H9 (cell line): Measurements from ENCODE around the gene MISP3. TPM values are rescaled to one million over a fixed set of nuclear protein-coding genes. Genes with fewer than 3 reads are reported as not detected.

ENCODE experiments used
- DNase-seq: peaks from one replicate; pipeline ENCODE4 v3.0.0-alpha.2; 2017
- H2AFZ ChIP-seq: one replicate; pipeline ENCODE4 v1.6.1; 2013; ENCODE audit warnings: mild to moderate bottlenecking, low read length, control low read depth, moderate library complexity
- H2AK5ac ChIP-seq: 2 replicates; pipeline ENCODE4 v1.6.1; 2013; ENCODE audit warnings: low read length, control low read depth, mixed read lengths; ENCODE audit not compliant: insufficient read length
- H2BK120ac ChIP-seq: one replicate; pipeline ENCODE4 v1.6.1; 2013; ENCODE audit warnings: low read depth, mild to moderate bottlenecking, low read length, control low read depth, inconsistent platforms; ENCODE audit not compliant: poor library complexity, severe bottlenecking
- H2BK12ac ChIP-seq: 2 replicates; pipeline ENCODE4 v1.6.1; 2013; ENCODE audit warnings: low read length, control low read depth, mixed read lengths, low read depth; ENCODE audit not compliant: insufficient read length
- H2BK15ac ChIP-seq: 2 replicates; pipeline ENCODE4 v1.6.1; 2013; ENCODE audit warnings: low read depth, low read length, control low read depth
- H2BK20ac ChIP-seq: one replicate; pipeline ENCODE4 v1.6.1; 2013; ENCODE audit warnings: low read depth, mild to moderate bottlenecking, low read length, control low read depth, inconsistent platforms; ENCODE audit not compliant: poor library complexity, severe bottlenecking
- H2BK5ac ChIP-seq: 2 replicates; pipeline ENCODE4 v1.6.1; 2013; ENCODE audit warnings: low read length, control low read depth, mixed read lengths; ENCODE audit not compliant: insufficient read length
- H3K14ac ChIP-seq: 2 replicates; pipeline ENCODE4 v1.6.1; 2013; ENCODE audit warnings: low read length, control low read depth; ENCODE audit not compliant: insufficient read depth
- H3K18ac ChIP-seq: 2 replicates; pipeline ENCODE4 v1.6.1; 2013; ENCODE audit warnings: low read depth, mild to moderate bottlenecking, mixed read lengths, low read length, control low read depth; ENCODE audit not compliant: insufficient read length
- H3K23ac ChIP-seq: 2 replicates; pipeline ENCODE4 v1.6.1; 2013; ENCODE audit warnings: low read length, control low read depth, mixed read lengths, low read depth; ENCODE audit not compliant: insufficient read length
- H3K23me2 ChIP-seq: 2 replicates; pipeline ENCODE4 v1.6.1; 2013; ENCODE audit warnings: low read depth, mild to moderate bottlenecking, mixed read lengths, low read length, control low read depth; ENCODE audit not compliant: insufficient read length, poor library complexity, severe bottlenecking
- H3K27ac ChIP-seq: 2 replicates; pipeline ENCODE4 v1.5.1; 2013; ENCODE audit warnings: low read length, control low read depth, mixed read lengths, low read depth; ENCODE audit not compliant: insufficient read length
- H3K27me3 ChIP-seq: 2 replicates; pipeline ENCODE4 v1.6.1; 2013; ENCODE audit warnings: low read length, control low read depth, inconsistent platforms; ENCODE audit not compliant: insufficient read depth
- H3K4ac ChIP-seq: 2 replicates; pipeline ENCODE4 v1.6.1; 2013; ENCODE audit warnings: low read depth, mild to moderate bottlenecking, control low read depth, inconsistent platforms, low read length, moderate library complexity
- H3K4me1 ChIP-seq: 2 replicates; pipeline ENCODE4 v1.6.1; 2013; ENCODE audit warnings: low read length, control low read depth, inconsistent platforms; ENCODE audit not compliant: insufficient read depth
- H3K4me2 ChIP-seq: 2 replicates; pipeline ENCODE4 v1.6.1; 2013; ENCODE audit warnings: low read length, control low read depth, mixed read lengths; ENCODE audit not compliant: insufficient read length, insufficient read depth
- H3K56ac ChIP-seq: 2 replicates; pipeline ENCODE4 v1.6.1; 2013; ENCODE audit warnings: low read depth, mild to moderate bottlenecking, mixed read lengths, low read length, control low read depth; ENCODE audit not compliant: insufficient read length
- H3K79me1 ChIP-seq: 2 replicates; pipeline ENCODE4 v1.6.1; 2013; ENCODE audit warnings: low read depth, mild to moderate bottlenecking, moderate library complexity, low read length, control low read depth, inconsistent platforms; ENCODE audit not compliant: insufficient read depth, poor library complexity, severe bottlenecking
- H3K79me2 ChIP-seq: 2 replicates; pipeline ENCODE4 v1.6.1; 2013; ENCODE audit warnings: low read length, control low read depth, inconsistent platforms; ENCODE audit not compliant: insufficient read depth
- H3K9ac ChIP-seq: 2 replicates; pipeline ENCODE4 v1.6.1; 2013; ENCODE audit warnings: low read length, control low read depth, mixed read lengths; ENCODE audit not compliant: insufficient read length; ENCODE audit errors: extremely low read depth
- H3K9me3 ChIP-seq: one replicate; pipeline ENCODE4 v1.6.1; 2013; ENCODE audit warnings: low read depth, low read length, inconsistent platforms; ENCODE audit not compliant: control insufficient read depth
- H3T11ph ChIP-seq: one replicate; pipeline ENCODE4 v1.6.1; 2013; ENCODE audit warnings: mild to moderate bottlenecking, low read length, control low read depth, inconsistent platforms
- H4K20me1 ChIP-seq: one replicate; pipeline ENCODE4 v1.6.1; 2013; ENCODE audit not compliant: control insufficient read depth, insufficient read length, insufficient read depth
- H4K5ac ChIP-seq: 2 replicates; pipeline ENCODE4 v1.6.1; 2013; ENCODE audit warnings: low read depth, mild to moderate bottlenecking, mixed read lengths, low read length, control low read depth; ENCODE audit not compliant: insufficient read length
- H4K8ac ChIP-seq: replicated peaks from 2 replicates; pipeline ENCODE4 v1.6.1; 2013; ENCODE audit warnings: low read length, control low read depth, mixed read lengths, low read depth; ENCODE audit not compliant: insufficient read length
- H4K91ac ChIP-seq: 2 replicates; pipeline ENCODE4 v1.6.1; 2013; ENCODE audit warnings: low read depth, mild to moderate bottlenecking, moderate library complexity, mixed read lengths, low read length, control low read depth; ENCODE audit not compliant: insufficient read length
- H3K27ac Mint-ChIP-seq, 3 experiments: 2 replicates in 2 of 3; 3 replicates in 1 of 3; pipeline ENCODE4 v1.8.0; 2020 to 2021; ENCODE audit warnings: mixed read lengths in 3 of 3, mild to moderate bottlenecking in 1 of 3, moderate library complexity in 1 of 3
- H3K27me3 Mint-ChIP-seq: 2 replicates; pipeline ENCODE4 v1.8.0; 2021; ENCODE audit warnings: low read depth, mild to moderate bottlenecking, moderate library complexity, mixed read lengths
- H3K36me3 Mint-ChIP-seq, 3 experiments: 2 replicates in 2 of 3; 3 replicates in 1 of 3; pipeline ENCODE4 v1.8.0; 2020 to 2021; ENCODE audit warnings: low read depth in 3 of 3, mixed read lengths in 3 of 3; ENCODE audit not compliant: insufficient read depth in 1 of 3
- H3K4me1 Mint-ChIP-seq, 2 experiments: 2 replicates each; pipeline ENCODE4 v1.8.0; 2020; ENCODE audit warnings: mixed read lengths in 2 of 2
- H3K4me3 Mint-ChIP-seq, 2 experiments: 2 replicates in 1 of 2; 3 replicates in 1 of 2; pipeline ENCODE4 v1.8.0; 2020 to 2021; ENCODE audit warnings: mild to moderate bottlenecking in 2 of 2, mixed read lengths in 2 of 2, moderate library complexity in 1 of 2
- H3K9me3 Mint-ChIP-seq, 2 experiments: 2 replicates in 1 of 2; 3 replicates in 1 of 2; pipeline ENCODE4 v1.8.0; 2020; ENCODE audit warnings: mild to moderate bottlenecking in 2 of 2, mixed read lengths in 2 of 2, moderate library complexity in 1 of 2
- WGBS: extraction: QIAGEN DNeasy Blood & Tissue Kit; methylation state at CpG from one replicate; pipeline ENCODE4 v1.1.7; 2013; ENCODE audit warnings: missing lambda C conversion rate, low lambda C conversion rate, mixed read lengths; ENCODE audit not compliant: insufficient read length; ENCODE audit errors: extremely low coverage; 5-methylcytosine and 5-hydroxymethylcytosine counted together
- total RNA-seq: library from RNA; stranded (reverse); gene quantifications from 2 replicates; pipeline ENCODE4 v1.2.1, GENCODE V29; 2021
- TF ChIP-seq, protein P1 (sequence below): fragments of 200-600 bp; sonication (generic); conservative IDR thresholded peaks from 3 replicates; pipeline ENCODE4 v1.8.0; 2021; ENCODE audit warnings: antibody characterized with exemption, mild to moderate bottlenecking

Gene MISP3
- total RNA-seq, 1 experiment from 2014 or later: 0.26 TPM

DNA sequence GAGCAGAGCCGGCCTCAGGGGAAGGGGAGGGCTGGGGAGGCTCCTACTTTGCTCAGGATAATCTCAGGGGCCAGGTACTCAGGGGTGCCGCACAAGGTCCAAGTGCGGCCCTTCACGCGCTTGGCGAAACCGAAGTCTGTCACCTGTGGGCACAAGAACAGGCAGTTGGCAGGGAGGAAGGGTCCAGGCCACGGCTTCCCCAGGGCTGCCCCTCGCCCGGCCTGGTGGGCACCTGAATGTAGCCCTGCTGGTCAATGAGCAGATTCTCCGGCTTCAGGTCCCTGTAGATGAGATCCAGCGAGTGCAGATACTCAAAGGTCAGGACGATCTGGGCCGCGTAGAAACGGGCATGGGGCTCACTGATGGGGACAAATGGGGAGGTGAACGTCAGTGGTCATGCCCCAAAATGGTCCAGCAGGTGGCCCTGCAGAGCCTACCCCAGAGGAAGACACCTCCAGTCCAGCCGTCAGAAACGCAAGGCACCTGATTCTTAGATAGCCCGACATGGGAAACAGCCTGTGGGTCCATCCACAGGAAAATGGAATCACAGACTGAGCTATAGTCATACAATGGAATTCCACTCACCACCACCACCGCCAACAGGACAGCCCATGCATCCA lies 25.1 kb downstream of the MISP3 start:
- Histone ChIP-seq H3K23me2 (no peaks in the 10 kb centered on the region), H3K79me2 (no peaks in the 10 kb centered on the region), H3K4me1 (no peaks in the 10 kb centered on the region), H3K56ac (no peak overlapping the region), H2BK120ac (no peak overlapping the region), H3K23ac (no peak overlapping the region), H2BK20ac (no peak overlapping the region), H2BK12ac (no peak overlapping the region), H2AK5ac (no peak overlapping the region), H2AFZ (no peak overlapping the region), H3T11ph (no peak overlapping the region), H3K9ac (no peak overlapping the region), H4K8ac (no peak overlapping the region), H4K5ac (no peak overlapping the region), H2BK5ac (no peak overlapping the region), H3K79me1 (no peaks in the 10 kb centered on the region), H3K27ac (no peak overlapping the region), H3K18ac (no peak overlapping the region), H2BK15ac (no peak overlapping the region), H3K9me3 (peaks cover 6% of the 10 kb centered on the region), H3K4ac (no peak overlapping the region), H4K20me1 (no peaks in the 10 kb centered on the region), H4K91ac (no peak overlapping the region), H3K4me2 (no peak overlapping the region), H3K14ac (no peak overlapping the region), H3K27me3 (no peaks in the 10 kb centered on the region)
- H3K9me3 Mint-ChIP-seq: peaks cover 13 to 15% of the 10 kb centered on the region in 2 experiments
- WGBS: no CpG with 5 or more reads among the region's 21 CpGs
- H3K4me1 Mint-ChIP-seq: no peaks in the 10 kb centered on the region
- no peak overlapping the region for H3K27ac Mint-ChIP-seq
- no peak overlapping the region for H3K4me3 Mint-ChIP-seq
- H3K27me3 Mint-ChIP-seq: peaks cover 16% of the 10 kb centered on the region
- TF ChIP-seq, protein P1, sequence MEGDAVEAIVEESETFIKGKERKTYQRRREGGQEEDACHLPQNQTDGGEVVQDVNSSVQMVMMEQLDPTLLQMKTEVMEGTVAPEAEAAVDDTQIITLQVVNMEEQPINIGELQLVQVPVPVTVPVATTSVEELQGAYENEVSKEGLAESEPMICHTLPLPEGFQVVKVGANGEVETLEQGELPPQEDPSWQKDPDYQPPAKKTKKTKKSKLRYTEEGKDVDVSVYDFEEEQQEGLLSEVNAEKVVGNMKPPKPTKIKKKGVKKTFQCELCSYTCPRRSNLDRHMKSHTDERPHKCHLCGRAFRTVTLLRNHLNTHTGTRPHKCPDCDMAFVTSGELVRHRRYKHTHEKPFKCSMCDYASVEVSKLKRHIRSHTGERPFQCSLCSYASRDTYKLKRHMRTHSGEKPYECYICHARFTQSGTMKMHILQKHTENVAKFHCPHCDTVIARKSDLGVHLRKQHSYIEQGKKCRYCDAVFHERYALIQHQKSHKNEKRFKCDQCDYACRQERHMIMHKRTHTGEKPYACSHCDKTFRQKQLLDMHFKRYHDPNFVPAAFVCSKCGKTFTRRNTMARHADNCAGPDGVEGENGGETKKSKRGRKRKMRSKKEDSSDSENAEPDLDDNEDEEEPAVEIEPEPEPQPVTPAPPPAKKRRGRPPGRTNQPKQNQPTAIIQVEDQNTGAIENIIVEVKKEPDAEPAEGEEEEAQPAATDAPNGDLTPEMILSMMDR: peak; percentile 53
- no peak for DNase-seq
- peaks cover 6 to 35% (median 22%) of the 10 kb centered on the region in 3 experiments for H3K36me3 Mint-ChIP-seq
